H1 (cell line): ENCODE measurements around the gene GP9. TPM values are rescaled to one million over a fixed set of nuclear protein-coding genes. Genes with fewer than 3 reads are reported as not detected.

Experiments
- E2F6 ChIP-seq: IDR thresholded peaks from 2 replicates; pipeline ENCODE4 v1.6.1; 2012; ENCODE audit warnings: inconsistent platforms
- polyA plus RNA-seq, 7 experiments: library from polyadenylated mRNA; depleted of rRNA in 3 of 7; stranded (reverse) in 5 of 7; unstranded in 2 of 7; fragments of >200 nt in 5 of 7; fragments of 200-250 nt in 2 of 7; gene quantifications; 1 replicate in 5 of 7; 2 replicates in 1 of 7; 4 replicates in 1 of 7; pipeline versions ENCODE4 v1.2.1 to v1.2.3, GENCODE V29; 2011 to 2013; ENCODE audit warnings: missing spikeins in 2 of 7, mixed read lengths in 2 of 7
- total RNA-seq: library from RNA; stranded (reverse); fragmentation: NEBNext Ultra II Directional; extraction: Animal tissue kit (Norgen Biotek cat#: 25700); gene quantifications from 2 replicates; pipeline ENCODE4 v1.2.1, GENCODE V29; 2021

The GP9 gene
- total and polyA plus RNA-seq, 2 of the 8 experiments (the other 6 are each of a cell fraction or from before 2014, with no cell fraction given): not detected

GRCh38 chr3:129027544-129027880, 33.1 kb upstream of the GP9 start (continued):
- no peak for TF ChIP-seq E2F6
- TF ChIP-seq, all 59 proteins: peak for 0
